Panc1 (cell line): ENCODE measurements around the gene NOSTRIN. TPM values are rescaled to one million over a fixed set of nuclear protein-coding genes. Genes with fewer than 3 reads are reported as not detected.

Source experiments
- ATAC-seq: fragments of 200-7000 bp; cut with Tn5 transposase; 2 replicates; pipeline ENCODE4 v1.9.1; 2020; ENCODE audit warnings: mild to moderate bottlenecking, moderate library complexity
- BruUV-seq: library from RNA; stranded (reverse); fragments of 400-500 nt; replicated peaks from 2 replicates; lab custom pipeline; 2021; lab: Mats Ljungman, UMichigan
- CTCF ChIA-PET: fragments of 300-600 bp; sonication (Branson Sonifier 250); formaldehyde crosslinking; loops from one replicate; lab custom pipeline; 2022; ENCODE audit warnings: antibody characterized with exemption; lab: Charles Lee
- POLR2A ChIA-PET: fragments of 300-600 bp; sonication (Branson Sonifier 250); formaldehyde crosslinking; loops from one replicate; lab custom pipeline; 2022; ENCODE audit warnings: antibody characterized with exemption; lab: Charles Lee
- DNase-seq: peaks from one replicate; pipeline ENCODE4 v3.0.0-alpha.2; 2010; ENCODE audit warnings: low read depth, low spot score
- H3K27ac ChIP-seq: 2 replicates; pipeline ENCODE4 v1.5.1; 2011; ENCODE audit warnings: mild to moderate bottlenecking, low read length, inconsistent platforms
- H3K27me3 ChIP-seq: fragments of 200-500 bp; sonication (Bioruptor generic); 2 replicates; pipeline ENCODE4 v1.6.0; 2014; ENCODE audit warnings: low read length, inconsistent platforms; ENCODE audit not compliant: control insufficient read depth, insufficient read depth
- H3K36me3 ChIP-seq: fragments of 200-500 bp; sonication (Bioruptor generic); 2 replicates; pipeline ENCODE4 v1.5.1; 2014; ENCODE audit warnings: inconsistent platforms, mild to moderate bottlenecking, low read length, moderate library complexity; ENCODE audit not compliant: control insufficient read depth, insufficient read depth
- H3K4me1 ChIP-seq: 2 replicates; pipeline ENCODE4 v1.5.1; 2011; ENCODE audit warnings: inconsistent platforms, mild to moderate bottlenecking, low read length, moderate library complexity; ENCODE audit not compliant: control insufficient read depth, insufficient read depth
- H3K4me3 ChIP-seq, 2 experiments: 2 replicates each; pipeline ENCODE4 v1.5.1; 2011 to 2012; ENCODE audit warnings: low read depth in 2 of 2, low read length in 2 of 2, mild to moderate bottlenecking in 2 of 2, inconsistent platforms in 1 of 2, moderate library complexity in 1 of 2
- H3K9me3 ChIP-seq: fragments of 200-500 bp; sonication (Bioruptor generic); 2 replicates; pipeline ENCODE4 v1.5.1; 2014; ENCODE audit warnings: low read depth, mild to moderate bottlenecking, inconsistent platforms, low read length, moderate library complexity; ENCODE audit not compliant: control insufficient read depth, insufficient read depth
- POLR2AphosphoS5 ChIP-seq: IDR thresholded peaks from 2 replicates; pipeline ENCODE4 v1.6.1; 2012; ENCODE audit warnings: mild to moderate bottlenecking, low read depth, low read length, moderate library complexity
- SIN3A ChIP-seq: IDR thresholded peaks from 2 replicates; pipeline ENCODE4 v1.6.1; 2012; ENCODE audit warnings: low read depth, mild to moderate bottlenecking, low read length, moderate library complexity, borderline replicate concordance; ENCODE audit not compliant: insufficient read depth
- TCF7L2 ChIP-seq: IDR thresholded peaks from 2 replicates; pipeline ENCODE4 v1.6.1; 2011; ENCODE audit warnings: mild to moderate bottlenecking, low read depth, low read length, inconsistent platforms
- in situ Hi-C: cut with HindIII; loops from 2 replicates; pipeline ENCODE4 v1.10.0; 2016; ENCODE audit warnings: low sequenced_read_pairs, low pct_unique_long_range_greater_than_20kb
- intact Hi-C: fragments of 100-400 bp; cut with micrococcal nuclease; formaldehyde crosslinking; loops from one replicate; pipeline ENCODE4 v1.10.0; 2022; ENCODE audit not compliant: unreplicated experiment
- total RNA-seq: library from RNA; stranded (reverse); gene quantifications from one replicate; pipeline ENCODE4 v1.2.1, GENCODE V29; 2021; ENCODE audit not compliant: unreplicated experiment
- TF ChIP-seq, protein P1 (sequence below), 2 experiments: IDR thresholded peaks; 2 replicates each; pipeline ENCODE4 v1.6.1; 2011 to 2012; ENCODE audit warnings: low read depth in 2 of 2, control low read depth in 1 of 2, low read length in 1 of 2, mild to moderate bottlenecking in 1 of 2, moderate library complexity in 1 of 2; ENCODE audit not compliant: insufficient read depth in 1 of 2
- TF ChIP-seq, protein P2 (sequence below): fragments of 450-650 bp; IDR thresholded peaks from 2 replicates; pipeline ENCODE4 v1.5.1; 2017; ENCODE audit warnings: mild to moderate bottlenecking

Gene NOSTRIN
- total RNA-seq, 1 experiment from 2014 or later = not detected

DNA sequence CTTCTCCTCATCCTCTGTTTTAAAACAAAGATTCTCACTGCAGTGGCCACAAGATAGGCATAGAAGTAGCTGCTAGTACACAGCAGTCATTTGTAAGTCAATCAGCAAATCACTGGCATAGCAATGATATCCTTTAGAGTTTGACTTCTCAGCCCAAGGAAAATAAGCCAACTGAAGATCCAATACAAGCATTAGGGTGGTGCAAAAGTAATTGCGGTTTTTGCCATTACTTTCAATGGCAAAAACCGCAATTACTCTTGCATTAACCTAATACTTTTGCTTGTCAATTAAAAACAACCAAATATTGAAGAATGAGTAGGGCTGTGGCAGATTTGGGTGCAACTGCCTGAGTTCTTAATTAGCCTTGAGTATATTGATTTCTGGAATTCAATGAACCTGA, 101.5 kb downstream of the NOSTRIN start:
- Histone ChIP-seq H3K4me1 (no peaks in the 10 kb centered on the region), H3K36me3 (no peaks in the 10 kb centered on the region), H3K27me3 (peaks cover 8% of the 10 kb centered on the region), H3K4me3 (no peak overlapping the region), H3K27ac (no peak overlapping the region), H3K9me3 (no peaks in the 10 kb centered on the region)
- intact Hi-C loops = no loop called here
- POLR2A ChIA-PET = no interaction called here
- DNase-seq (no peak), ATAC-seq (no peak)
- in situ Hi-C loops = no loop called here
- CTCF ChIA-PET = no interaction called here
- no TSS peak for BruUV-seq
- no peak for TF ChIP-seq POLR2AphosphoS5
- TF ChIP-seq, protein P1, sequence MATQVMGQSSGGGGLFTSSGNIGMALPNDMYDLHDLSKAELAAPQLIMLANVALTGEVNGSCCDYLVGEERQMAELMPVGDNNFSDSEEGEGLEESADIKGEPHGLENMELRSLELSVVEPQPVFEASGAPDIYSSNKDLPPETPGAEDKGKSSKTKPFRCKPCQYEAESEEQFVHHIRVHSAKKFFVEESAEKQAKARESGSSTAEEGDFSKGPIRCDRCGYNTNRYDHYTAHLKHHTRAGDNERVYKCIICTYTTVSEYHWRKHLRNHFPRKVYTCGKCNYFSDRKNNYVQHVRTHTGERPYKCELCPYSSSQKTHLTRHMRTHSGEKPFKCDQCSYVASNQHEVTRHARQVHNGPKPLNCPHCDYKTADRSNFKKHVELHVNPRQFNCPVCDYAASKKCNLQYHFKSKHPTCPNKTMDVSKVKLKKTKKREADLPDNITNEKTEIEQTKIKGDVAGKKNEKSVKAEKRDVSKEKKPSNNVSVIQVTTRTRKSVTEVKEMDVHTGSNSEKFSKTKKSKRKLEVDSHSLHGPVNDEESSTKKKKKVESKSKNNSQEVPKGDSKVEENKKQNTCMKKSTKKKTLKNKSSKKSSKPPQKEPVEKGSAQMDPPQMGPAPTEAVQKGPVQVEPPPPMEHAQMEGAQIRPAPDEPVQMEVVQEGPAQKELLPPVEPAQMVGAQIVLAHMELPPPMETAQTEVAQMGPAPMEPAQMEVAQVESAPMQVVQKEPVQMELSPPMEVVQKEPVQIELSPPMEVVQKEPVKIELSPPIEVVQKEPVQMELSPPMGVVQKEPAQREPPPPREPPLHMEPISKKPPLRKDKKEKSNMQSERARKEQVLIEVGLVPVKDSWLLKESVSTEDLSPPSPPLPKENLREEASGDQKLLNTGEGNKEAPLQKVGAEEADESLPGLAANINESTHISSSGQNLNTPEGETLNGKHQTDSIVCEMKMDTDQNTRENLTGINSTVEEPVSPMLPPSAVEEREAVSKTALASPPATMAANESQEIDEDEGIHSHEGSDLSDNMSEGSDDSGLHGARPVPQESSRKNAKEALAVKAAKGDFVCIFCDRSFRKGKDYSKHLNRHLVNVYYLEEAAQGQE (IDR thresholded peaks at IDR 0.05; ENCODE audit: insufficient read depth in 1 of 2, low read depth in 2 of 2, low read length in 1 of 2) = no peak
- no peak for TF ChIP-seq SIN3A
- no peak for TF ChIP-seq TCF7L2
- TF ChIP-seq, protein P2, sequence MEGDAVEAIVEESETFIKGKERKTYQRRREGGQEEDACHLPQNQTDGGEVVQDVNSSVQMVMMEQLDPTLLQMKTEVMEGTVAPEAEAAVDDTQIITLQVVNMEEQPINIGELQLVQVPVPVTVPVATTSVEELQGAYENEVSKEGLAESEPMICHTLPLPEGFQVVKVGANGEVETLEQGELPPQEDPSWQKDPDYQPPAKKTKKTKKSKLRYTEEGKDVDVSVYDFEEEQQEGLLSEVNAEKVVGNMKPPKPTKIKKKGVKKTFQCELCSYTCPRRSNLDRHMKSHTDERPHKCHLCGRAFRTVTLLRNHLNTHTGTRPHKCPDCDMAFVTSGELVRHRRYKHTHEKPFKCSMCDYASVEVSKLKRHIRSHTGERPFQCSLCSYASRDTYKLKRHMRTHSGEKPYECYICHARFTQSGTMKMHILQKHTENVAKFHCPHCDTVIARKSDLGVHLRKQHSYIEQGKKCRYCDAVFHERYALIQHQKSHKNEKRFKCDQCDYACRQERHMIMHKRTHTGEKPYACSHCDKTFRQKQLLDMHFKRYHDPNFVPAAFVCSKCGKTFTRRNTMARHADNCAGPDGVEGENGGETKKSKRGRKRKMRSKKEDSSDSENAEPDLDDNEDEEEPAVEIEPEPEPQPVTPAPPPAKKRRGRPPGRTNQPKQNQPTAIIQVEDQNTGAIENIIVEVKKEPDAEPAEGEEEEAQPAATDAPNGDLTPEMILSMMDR = no peak

DNA sequence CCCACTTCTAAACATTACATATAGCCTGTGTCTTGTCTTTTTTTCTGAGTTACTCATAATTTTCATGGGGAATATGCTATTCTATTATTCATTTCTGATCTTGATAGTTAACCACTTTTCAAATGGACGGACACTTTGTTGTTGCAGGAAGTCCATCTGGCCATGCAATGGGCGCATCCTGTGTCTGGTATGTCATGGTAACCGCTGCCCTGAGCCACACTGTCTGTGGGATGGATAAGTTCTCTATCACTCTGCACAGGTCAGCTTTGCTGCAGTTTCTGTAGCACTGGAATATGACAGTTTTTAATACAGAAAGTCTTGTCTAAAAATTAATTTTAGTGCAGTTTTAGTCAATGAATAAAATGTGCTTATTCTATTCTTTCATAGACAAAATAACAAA, 101.9 kb downstream of the NOSTRIN start:
- Histone ChIP-seq H3K27ac (no peak overlapping the region), H3K9me3 (no peaks in the 10 kb centered on the region), H3K27me3 (peaks cover 11% of the 10 kb centered on the region), H3K4me3 (no peak overlapping the region), H3K4me1 (no peaks in the 10 kb centered on the region), H3K36me3 (no peaks in the 10 kb centered on the region)
- TF ChIP-seq, protein P2 = no peak
- TF ChIP-seq SIN3A (no peak), POLR2AphosphoS5 (no peak), TCF7L2 (no peak)
- TF ChIP-seq, protein P1 (IDR thresholded peaks at IDR 0.05; ENCODE audit: insufficient read depth in 1 of 2, low read depth in 2 of 2, low read length in 1 of 2) = no peak
- ATAC-seq (no peak), DNase-seq (no peak)
- intact Hi-C loops = no loop called here
- in situ Hi-C loops = no loop called here
- CTCF ChIA-PET = no interaction called here
- BruUV-seq = no TSS peak
- POLR2A ChIA-PET = no interaction called here
